H7 (cell line): Measurements from ENCODE around the gene ZNF384. TPM values are rescaled to one million over a fixed set of nuclear protein-coding genes. Genes with fewer than 3 reads are reported as not detected.
A peak's percentile ranks its signal among the peaks of the same experiment; 100 is the strongest.
"Not testable (repeated sequence)": the region's sequence is repeated elsewhere in the genome, so short reads cannot be mapped to it uniquely, and the experiment has no call there.

Experiments
- DNase-seq: peaks from one replicate; pipeline ENCODE4 v3.0.0; 2012
- H3K27me3 ChIP-seq: 2 replicates; pipeline ENCODE4 v1.6.0; 2011; ENCODE audit warnings: mild to moderate bottlenecking, low read length; ENCODE audit not compliant: control insufficient read depth, insufficient read depth
- H3K36me3 ChIP-seq: replicated peaks from 2 replicates; pipeline ENCODE4 v1.5.1; 2011; ENCODE audit warnings: low read length; ENCODE audit not compliant: control insufficient read depth, insufficient read depth
- H3K4me3 ChIP-seq: 2 replicates; pipeline ENCODE4 v1.5.1; 2011; ENCODE audit warnings: low read depth, mild to moderate bottlenecking, control low read depth, low read length, moderate library complexity; ENCODE audit not compliant: insufficient read depth
- total RNA-seq: library from RNA; depleted of rRNA; stranded (reverse); fragments of >200 nt; shearing (Covaris generic); gene quantifications from 2 replicates; pipeline ENCODE4 v1.2.3, GENCODE V29; 2014; rRNA removed

Gene ZNF384
- total RNA-seq: 34.4 and 40.3 TPM in 2 replicates

- peak within 1 kb of the TSS; percentile 100 for H3K4me3 ChIP-seq
These were observed at the start of gene ZNF384 for GRCh38 chr12:6688999-6689882. ZNF384 (minus strand) TSS chr12:6689375; CDS start chr12:6679520, 9,855 bp downstream.

DNA sequence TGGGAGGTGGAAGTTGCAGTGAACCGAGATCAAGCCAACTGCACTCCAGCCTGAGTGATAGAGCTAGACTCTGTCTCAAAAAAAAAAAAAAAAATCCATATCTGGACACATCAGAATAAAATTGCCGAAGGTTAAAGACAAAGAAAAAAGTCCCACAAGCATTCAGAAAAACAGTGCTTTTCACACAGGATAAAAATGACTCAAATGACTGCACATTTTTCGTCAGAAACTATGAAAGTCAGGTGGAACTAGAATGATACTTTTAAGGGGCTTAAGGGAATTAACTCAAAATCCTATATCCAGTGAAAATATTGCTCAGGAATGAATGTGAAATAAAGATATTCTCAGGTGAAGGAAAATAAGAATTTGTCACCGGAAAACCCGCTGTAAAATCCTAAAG, 47.6 kb upstream of the ZNF384 start:
- no peaks in the 10 kb centered on the region for H3K27me3 ChIP-seq
- DNase-seq: no peak
- H3K36me3 ChIP-seq: peaks cover under 1% of the 10 kb centered on the region; the same call in 1 of the 2 replicates
- H3K4me3 ChIP-seq: no peak overlapping the region

More at GRCh38 chr12:6688999-6689882, at the start of gene ZNF384:
- H3K27me3 ChIP-seq: no peaks in the 10 kb centered on the region
- peak; percentile 94 for DNase-seq
- H3K36me3 ChIP-seq: peaks cover 1% of the 10 kb centered on the region; the same call in 1 of the 2 replicates

DNA sequence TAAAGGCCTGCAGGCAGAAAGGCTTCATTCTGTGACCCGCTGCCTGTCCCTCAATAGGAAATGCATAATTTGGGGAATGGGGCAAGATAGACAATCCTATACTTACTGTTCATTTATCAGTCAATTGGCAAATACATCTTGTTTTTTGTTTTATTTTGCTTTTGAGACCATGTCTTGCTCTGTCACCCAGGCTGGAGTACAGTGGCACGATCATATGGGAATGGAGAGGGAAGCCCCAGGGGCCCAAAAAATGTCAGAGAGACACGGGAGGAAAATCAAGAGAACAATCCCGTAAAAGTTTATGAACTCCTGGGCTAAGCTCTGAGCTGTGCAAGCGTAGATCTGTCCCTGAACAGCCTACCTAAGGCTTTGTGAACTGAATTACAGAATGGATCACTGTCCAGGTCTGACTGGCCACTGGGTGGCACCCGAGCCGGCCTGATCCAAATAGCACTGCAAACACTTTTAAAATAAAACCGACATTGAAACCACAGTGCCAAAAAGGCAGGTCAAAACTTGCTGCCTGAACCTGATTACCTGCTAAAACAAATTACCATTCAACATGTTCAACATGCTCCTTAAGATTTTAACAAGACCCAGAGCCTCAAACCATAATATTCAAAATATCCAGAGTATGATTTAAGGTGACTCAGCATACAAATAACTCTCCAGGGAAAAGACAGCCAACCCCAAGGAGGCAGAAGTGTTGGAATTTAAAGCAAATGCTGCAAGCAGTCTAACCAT, 46.4 kb upstream of the ZNF384 start:
- no peak overlapping the region for H3K4me3 ChIP-seq
- no peaks in the 10 kb centered on the region for H3K27me3 ChIP-seq
- H3K36me3 ChIP-seq: peaks cover 4% of the 10 kb centered on the region
- DNase-seq: peak; percentile 81

GRCh38 chr12:6734506-6735387, 45.6 kb upstream of the ZNF384 start:
- no peaks in the 10 kb centered on the region for H3K27me3 ChIP-seq
- no peak overlapping the region for H3K4me3 ChIP-seq
- peaks cover 9% of the 10 kb centered on the region for H3K36me3 ChIP-seq
- no peak for DNase-seq

DNA sequence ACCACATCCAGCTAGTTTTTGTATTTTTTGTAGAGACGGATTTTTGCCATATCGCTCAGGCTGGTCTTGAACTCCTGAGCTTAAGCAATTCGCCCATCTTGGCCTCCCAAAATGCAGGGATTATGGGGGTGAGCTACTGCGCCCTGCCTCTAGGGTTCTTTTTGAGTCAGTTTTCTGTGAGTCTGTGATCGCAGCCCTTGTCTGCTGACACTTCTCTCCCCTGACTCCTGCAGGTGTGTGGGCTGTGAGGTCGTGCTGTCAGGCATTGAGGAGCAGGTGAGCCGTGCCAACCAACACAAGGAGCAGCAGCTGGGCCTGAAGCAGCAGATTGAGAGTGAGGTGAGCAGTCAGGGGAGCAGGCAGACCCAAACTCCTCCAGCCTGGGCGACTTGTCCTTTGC, 41.0 kb upstream of the ZNF384 start:
- Histone ChIP-seq H3K36me3 (peaks cover 22% of the 10 kb centered on the region), H3K4me3 (no peak overlapping the region), H3K27me3 (no peaks in the 10 kb centered on the region)
- DNase-seq: no peak

DNA sequence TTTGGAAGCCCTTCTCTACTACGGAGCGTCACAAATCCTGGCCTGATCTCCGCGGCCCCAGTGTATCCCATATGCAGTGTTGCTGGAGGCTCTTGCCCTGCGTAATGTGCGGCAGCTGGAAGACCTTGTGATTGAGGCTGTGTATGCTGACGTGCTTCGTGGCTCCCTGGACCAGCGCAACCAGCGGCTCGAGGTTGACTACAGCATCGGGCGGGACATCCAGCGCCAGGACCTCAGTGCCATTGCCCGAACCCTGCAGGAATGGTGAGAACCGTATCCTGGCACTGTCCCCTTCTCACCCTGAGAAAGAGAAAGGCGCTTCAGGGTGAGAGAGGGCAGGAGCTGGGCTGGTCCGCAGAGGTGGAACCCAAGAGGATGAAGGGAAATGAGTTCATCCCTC, 40.0 kb upstream of the ZNF384 start:
- H3K36me3 ChIP-seq: peaks cover 22% of the 10 kb centered on the region
- DNase-seq: no peak
- H3K27me3 ChIP-seq: no peaks in the 10 kb centered on the region
- no peak overlapping the region for H3K4me3 ChIP-seq

- peaks cover 17% of the 10 kb centered on the region for H3K36me3 ChIP-seq
- no peak for DNase-seq
- no peaks in the 10 kb centered on the region for H3K27me3 ChIP-seq
- no peak overlapping the region for H3K4me3 ChIP-seq
These were observed 36.2 kb upstream of the ZNF384 start for GRCh38 chr12:6725350-6725749.

- DNase-seq: no peak
- Histone ChIP-seq H3K36me3 (peaks cover 11% of the 10 kb centered on the region), H3K27me3 (no peaks in the 10 kb centered on the region), H3K4me3 (peak overlapping the region; percentile 64)
These were observed 35.2 kb upstream of the ZNF384 start for GRCh38 chr12:6724409-6724797.

DNA sequence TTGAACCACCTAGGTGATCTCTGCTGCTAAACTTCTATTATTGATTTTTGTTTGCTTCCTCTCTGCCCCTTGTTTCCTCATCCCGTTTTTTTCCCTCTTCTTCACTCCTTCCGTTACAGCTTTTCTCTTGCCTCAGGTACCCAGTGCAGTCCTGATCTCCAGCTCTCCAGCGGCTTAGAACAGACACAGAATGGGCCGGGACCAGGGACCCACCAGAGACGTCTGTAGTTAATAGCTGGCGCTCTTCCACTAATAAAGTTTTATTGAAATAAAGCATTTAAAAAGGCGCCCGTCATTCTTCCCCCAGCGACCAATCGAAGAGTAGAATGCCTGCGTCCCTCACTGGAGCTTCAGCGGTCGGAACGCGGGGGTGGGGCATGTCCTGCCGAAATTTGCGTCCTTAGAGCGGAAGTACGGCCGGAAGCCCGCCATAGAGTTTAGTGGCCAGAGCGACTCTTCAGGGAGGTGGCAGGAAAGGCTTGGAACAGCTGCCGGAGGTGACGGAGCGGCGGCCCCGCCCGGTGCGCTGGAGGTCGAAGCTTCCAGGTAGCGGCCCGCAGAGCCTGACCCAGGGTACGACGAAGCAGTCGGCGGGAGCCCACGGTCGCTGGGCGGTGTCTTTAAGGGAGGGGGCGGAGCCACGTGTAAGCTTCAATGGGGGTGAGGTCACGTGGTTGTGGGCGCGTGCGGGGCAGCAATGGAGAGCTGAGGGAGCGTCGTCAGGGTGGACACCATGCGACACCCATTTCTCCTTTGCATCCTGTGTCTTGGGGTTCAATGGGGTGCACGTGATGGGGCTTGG, 34.6 kb upstream of the ZNF384 start, which contains the start of gene COPS7A:
COPS7A (plus strand) TSS at position 440 of the 802 bp plus-strand sequence. CDS start 611 bp downstream, outside the sequence.
- DNase-seq: peak; percentile 97

DNA sequence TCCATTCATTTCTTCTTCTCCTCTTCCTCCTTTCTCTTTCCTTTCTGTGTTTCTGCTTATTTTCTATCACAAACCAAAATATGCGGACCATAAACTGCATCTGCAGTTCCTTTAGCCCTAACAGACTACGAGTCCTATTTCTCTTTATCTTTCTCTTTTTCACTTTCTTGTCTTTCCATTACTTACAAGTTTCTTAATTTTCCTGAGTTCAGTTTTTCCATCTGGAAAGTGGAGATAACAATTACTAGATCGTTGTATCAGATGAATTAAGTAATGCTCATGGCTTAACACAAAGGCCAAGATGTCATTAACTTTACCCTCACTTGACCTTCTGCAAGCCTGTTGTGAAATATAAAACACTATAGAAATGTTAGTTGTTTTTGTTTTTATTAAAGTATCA, 33.7 kb upstream of the ZNF384 start:
- no peak for DNase-seq
- Histone ChIP-seq H3K4me3 (no peak overlapping the region), H3K27me3 (no peaks in the 10 kb centered on the region), H3K36me3 (peaks cover under 1% of the 10 kb centered on the region; the same call in 1 of the 2 replicates)

More for the DNA sequence above, 34.6 kb upstream of the ZNF384 start, which contains the start of gene COPS7A:
- H3K27me3 ChIP-seq: no peaks in the 10 kb centered on the region
- peaks cover 7% of the 10 kb centered on the region for H3K36me3 ChIP-seq
- H3K4me3 ChIP-seq: peak within 1 kb of the TSS; percentile 64

GRCh38 chr12:6716874-6717437, 27.8 kb upstream of the ZNF384 start:
- no peaks in the 10 kb centered on the region for H3K27me3 ChIP-seq
- no peak overlapping the region for H3K4me3 ChIP-seq
- no peaks in the 10 kb centered on the region for H3K36me3 ChIP-seq
- DNase-seq: no peak

- H3K4me3 ChIP-seq, DNase-seq, H3K36me3 ChIP-seq: not testable (repeated sequence)
These were observed 27.1 kb upstream of the ZNF384 start for GRCh38 chr12:6716031-6716873.

More at GRCh38 chr12:6716031-6716873, 27.1 kb upstream of the ZNF384 start:
- not testable (repeated sequence) for H3K27me3 ChIP-seq
